T-helper 2 cell (primary cell): ENCODE results near the gene DMRTB1.

Source experiments
- DNase-seq, 5 experiments: peaks; one replicate each; pipeline versions ENCODE4 v3.0.0 to v3.0.0-alpha.2; 2012 to 2022

Gene DMRTB1

GRCh38 chr1:53435151-53435550 lies 24.0 kb upstream of the DMRTB1 start:
- no peak for DNase-seq

DNA sequence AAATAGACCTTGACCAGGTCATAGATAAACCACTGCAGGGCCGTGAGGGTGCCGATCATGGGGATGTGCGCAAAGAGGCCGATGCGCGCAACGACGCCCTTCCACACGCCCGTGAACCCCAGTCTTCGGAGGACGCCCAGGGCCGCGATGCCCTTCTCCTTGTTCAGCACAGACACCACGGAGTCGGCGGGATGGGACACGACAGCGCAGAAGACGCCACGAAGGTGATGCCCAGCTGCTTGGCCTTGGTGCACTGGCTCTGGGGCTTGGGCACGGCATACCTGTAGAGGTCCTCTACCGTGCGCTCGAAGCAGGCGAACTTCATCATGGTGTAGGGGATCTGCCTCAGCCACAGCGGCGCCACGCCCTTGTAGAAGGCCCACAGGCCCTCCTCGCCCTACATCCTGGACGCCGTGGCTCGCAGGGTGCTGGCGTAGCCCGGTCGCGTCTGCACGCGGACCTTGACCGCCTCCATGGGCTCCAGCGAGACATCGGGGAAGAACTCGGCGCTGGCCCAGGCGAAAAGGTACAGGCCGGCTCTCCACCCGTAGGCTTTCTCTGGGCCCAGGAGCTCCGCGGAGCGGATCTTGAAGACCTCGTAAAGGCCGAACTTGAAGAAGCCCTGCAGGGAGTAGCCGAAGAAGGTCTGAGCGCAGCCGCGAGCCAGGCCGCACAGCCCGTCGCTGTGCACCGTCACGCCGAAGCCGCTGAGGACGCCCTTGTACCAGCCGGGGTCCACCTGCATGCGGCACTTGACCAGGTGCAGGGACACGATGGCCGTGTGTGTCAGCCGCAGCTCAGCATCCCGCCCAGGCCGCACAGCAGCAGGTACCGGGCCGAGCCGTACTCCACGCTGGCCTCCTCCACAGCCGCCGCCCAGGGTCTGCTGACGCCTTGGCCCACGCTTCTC lies 20.5 kb upstream of the DMRTB1 start:
- DNase-seq, result no peak

DNA sequence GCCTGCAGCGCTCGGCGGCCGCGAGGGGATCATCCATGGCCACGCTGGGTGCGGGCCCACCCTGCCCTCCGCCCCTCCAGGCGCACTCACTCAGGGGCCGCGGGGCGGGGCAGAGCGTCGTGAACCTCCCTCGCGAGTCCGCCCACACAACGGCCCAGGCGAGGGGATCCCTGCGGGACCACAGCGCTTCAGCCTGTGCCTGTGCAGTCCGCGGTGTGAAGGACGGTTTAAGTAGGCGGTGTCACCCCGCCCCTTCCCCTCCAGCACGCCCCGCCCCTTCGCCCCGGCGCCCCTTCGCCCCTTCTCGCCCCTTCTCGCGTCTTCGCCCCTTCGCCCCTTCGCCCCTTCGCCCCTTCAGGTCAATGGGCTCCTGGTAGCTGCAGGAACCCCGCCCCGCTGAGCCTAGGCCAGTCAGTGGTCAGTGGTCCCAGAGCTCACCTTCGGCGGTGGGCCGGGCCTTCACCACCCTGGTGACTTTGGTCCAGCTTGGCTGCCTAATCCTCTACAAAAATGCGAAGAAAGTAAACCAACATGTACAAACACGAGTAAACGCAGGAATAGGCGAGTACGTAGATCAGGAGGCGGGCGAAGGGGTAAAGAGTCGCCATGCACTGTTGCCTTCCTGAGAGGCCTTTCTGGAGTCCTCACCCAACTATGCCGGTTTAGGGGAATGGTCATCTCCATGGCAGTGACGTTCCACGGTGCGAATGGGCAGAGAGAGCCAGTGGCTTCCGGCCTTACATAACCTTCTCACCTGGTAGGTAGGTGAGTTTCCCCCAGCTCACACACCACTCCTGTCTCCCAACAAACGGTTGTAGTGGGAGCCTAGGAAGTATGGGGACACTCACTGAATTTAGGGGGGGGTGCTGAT lies 19.6 kb upstream of the DMRTB1 start:
- no peak for DNase-seq

GRCh38 chr1:53440633-53441032 lies 18.6 kb upstream of the DMRTB1 start:
- no peak for DNase-seq

GRCh38 chr1:53442299-53442698 lies 16.9 kb upstream of the DMRTB1 start:
- no peak for DNase-seq

GRCh38 chr1:53446051-53446450 lies 13.1 kb upstream of the DMRTB1 start:
- no peak for DNase-seq

DNA sequence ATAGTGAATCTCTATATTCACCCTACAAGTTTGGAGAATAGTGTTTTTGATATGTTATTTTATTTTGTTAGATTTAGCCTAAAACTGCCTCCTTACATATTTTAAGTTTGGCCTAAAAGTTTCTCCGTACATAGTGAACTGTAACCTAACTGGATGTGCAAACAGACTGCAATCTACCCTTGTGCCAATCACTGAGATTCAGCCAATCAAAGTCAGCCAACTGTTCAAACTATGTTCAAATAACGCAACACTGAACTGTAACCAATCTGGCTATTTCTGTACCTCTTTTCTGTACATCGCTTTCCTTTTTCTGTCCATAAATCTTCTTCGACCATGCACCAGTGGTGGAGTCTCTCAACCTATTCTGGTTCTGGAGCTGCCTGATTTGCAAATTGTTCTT lies 11.8 kb upstream of the DMRTB1 start:
- no peak for DNase-seq

DNA sequence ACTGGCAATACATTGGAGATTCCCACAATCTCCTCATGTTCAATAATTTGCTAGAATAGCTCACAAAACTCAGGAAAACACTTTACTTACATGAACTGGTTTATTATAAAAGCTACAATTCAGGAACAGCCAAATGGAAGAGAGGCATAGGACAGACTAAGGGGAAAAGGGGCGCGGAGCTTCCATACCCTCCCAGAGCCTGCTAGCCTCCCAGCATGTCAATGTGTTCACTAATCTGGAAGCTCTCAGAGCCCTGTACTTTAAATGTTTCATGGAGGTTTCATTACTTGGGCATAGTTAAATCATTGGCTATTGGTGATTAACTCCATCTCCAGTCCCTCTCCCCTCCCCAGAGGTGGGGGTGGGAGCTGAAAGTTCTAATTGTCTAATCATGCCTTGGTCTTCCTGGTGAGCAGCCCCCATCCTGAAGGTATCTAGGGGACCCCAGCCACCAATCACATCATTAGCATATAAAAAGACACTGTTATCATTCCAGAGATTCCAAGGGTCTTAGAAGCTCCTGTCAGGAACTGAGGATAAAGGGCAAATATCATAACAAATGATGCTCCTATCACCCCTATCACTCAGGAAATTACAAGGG lies 10.9 kb upstream of the DMRTB1 start:
- no peak for DNase-seq

GRCh38 chr1:53449021-53449420 lies 10.2 kb upstream of the DMRTB1 start:
- no peak for DNase-seq

- no peak for DNase-seq
These were observed 9.5 kb upstream of the DMRTB1 start for GRCh38 chr1:53449693-53450092.

DNA sequence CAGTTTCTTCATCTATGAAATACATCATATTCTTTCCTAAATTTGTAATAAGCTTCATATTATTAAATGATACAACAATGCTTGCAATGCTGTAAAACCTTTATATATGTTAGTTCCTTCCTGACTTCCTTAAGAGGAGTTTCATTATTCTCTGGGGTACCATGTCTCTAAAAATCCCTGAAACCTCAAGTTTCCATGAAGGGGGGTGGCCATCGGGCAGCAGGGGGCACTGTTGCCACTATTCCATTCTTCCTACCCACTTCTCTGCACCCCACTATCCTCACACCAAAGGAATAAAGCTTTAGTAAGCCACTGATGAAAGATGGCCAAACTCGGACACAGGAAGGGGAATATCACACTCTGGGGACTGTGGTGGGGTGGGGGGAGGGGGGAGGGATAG lies 9.0 kb upstream of the DMRTB1 start:
- no peak for DNase-seq

- DNase-seq, result no peak
These were observed 5.2 kb upstream of the DMRTB1 start for GRCh38 chr1:53454019-53454418.

DNA sequence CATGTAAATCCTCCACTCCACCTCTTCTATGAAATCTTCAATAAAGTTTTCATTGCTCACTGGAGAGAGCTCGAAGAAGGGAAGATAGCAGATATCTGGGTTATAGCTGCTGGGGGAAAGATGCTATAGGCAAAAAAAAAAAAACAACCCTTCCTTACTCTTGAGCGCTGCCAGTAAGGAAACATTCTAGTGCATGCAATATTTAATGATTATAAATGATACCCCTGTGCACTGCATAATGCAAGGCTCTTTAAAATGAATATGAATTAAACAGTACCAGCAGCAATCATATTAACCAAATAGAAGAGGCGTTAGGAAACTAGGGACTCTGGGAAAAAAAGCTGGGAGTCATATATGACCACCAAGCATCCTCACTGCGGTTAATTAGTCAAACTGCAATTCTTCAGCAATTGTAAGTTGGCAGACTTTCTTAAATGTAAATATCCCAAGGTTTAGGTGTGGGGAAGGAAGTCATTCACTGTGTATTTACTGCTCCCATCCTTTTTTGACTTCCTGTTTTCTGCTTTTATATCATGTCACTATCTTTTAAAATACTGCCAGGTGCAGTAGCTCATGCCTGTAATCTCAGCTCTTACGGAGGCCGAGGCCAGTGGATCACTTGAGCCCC lies 3.7 kb upstream of the DMRTB1 start:
- no peak for DNase-seq

DNA sequence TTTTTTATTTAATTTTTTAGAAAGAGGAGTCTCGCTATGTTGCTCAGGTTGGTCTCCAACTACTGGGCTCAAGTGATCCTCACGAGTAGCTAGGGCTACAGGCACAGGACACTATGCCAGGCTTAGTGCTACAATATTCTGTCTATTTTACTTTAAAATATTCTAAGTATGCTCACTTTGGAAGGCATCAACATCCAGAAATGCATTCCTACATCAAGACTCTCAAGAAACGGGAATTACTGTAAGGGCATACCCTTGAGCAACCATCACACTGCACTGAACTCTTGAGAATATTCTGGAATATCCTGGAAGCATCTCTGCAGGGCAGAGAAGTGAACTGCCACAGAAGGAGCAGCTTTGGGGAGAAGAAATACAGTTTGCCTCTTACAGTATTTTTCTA lies 565 bp upstream of the DMRTB1 start:
- no peak for DNase-seq

DNA sequence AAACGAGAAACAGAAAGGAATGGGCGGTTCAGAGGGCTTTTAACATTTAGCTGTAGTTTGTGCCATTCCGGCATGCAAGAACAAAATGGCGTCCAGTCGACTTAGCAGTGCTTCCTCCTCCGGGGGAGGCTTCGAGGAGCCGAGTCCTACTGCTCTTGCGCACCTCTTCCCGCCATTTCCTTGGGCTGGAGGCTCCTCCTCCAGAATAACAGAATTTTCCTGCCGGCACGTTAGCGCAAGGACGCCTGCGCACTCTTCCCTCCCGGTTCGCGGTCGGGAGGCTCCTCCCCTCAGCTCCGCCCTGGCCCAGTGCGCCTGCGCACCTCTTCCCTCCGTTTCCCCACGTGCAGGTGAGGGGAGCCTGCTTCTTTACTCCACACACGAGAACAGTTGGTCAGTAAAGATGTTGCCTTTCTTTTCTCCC lies 1.0 kb downstream of the DMRTB1 start:
- no peak for DNase-seq

GRCh38 chr1:53460666-53461322 lies 1.6 kb downstream of the DMRTB1 start:
- no peak for DNase-seq

- no peak for DNase-seq
These were observed 2.3 kb downstream of the DMRTB1 start for GRCh38 chr1:53461323-53462044.

GRCh38 chr1:53462193-53462592 lies 3.0 kb downstream of the DMRTB1 start:
- DNase-seq, result no peak

DNA sequence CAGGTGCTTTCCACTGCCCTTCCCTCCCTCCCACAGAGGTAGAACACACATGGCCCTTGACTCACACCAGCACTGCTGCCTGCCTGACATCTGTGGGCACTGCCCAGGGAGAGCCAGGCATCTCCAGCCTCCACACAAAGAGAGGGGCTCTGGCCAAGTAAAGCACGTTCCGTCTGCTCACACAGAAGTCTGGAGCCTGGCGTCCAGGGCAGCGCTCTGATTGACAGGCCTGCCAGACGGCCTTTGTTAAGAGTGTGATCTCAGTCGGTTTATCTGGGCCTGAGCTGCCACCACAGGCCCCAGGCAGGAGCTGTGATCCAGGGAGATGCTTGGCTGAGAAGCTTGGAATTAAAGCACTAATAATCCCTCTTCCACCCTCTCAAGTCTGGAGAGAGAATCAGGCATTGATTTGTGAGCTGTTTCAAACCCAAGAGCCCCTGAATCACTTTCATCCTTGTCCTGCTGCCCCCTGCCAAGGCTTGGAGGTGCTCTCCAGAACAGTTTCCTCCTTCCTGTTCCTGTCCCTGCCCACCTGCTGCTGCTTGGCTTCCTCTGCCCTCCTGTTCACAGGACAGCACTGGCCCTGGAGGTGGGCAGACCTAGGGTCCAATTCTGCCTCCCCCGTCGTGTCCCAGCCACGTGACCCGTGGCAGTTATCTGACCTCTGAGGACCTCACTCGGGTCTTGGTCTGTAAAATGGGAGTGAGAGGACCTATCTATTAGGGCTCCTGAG lies 3.7 kb downstream of the DMRTB1 start:
- no peak for DNase-seq

DNA sequence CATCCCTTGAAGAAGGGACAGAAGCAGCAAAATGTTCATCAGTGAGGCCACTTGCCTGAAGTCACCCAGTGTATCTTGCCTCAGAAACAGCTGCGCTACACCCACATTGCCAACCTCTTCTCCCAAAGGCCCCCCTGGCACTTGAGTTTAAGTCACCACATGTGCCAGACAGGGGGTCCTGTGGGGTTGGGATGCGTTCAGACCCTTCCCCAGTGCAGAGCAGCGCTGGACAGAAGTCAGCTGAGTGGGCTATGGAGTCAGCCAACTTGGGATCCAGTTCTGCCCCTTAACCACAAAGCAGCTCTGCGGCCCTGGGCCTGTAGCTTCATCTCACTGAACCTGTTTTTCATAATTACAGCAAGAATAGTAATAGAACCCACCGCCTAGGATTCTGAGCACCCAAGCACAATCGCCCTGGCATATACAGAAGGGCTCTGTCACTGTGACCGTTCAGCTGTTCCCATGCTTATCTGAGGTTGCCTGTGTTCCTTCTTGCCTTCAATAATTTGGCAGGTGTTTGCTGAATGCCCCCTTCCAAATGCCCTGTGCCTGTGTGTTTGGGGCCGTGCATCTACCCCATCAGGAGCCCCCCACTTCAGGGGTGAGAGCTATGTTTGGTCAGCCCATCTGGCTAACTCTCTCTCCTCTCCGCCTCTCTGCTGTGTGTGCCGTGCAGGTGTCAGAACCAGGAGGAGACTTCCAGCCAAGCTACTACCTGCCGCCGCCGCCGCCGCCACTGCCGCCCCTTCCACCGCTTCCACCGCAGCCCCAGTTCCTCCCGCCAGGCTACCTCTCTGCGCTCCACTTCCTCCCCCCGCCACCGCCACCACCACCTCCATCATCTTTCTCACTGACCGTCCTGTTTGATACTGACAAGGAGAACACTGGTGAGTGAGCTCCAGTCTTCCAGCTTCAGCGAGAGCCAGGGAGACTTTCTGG lies 5.0 kb downstream of the DMRTB1 start:
- DNase-seq, result no peak
